ENCODE results near the gene KCNQ2. TPM values are rescaled to one million over a fixed set of nuclear protein-coding genes. Genes with fewer than 3 reads are reported as not detected.

KCNQ2 gene
- total RNA-seq, 2 donors from 2014 or later = not detected

DNA sequence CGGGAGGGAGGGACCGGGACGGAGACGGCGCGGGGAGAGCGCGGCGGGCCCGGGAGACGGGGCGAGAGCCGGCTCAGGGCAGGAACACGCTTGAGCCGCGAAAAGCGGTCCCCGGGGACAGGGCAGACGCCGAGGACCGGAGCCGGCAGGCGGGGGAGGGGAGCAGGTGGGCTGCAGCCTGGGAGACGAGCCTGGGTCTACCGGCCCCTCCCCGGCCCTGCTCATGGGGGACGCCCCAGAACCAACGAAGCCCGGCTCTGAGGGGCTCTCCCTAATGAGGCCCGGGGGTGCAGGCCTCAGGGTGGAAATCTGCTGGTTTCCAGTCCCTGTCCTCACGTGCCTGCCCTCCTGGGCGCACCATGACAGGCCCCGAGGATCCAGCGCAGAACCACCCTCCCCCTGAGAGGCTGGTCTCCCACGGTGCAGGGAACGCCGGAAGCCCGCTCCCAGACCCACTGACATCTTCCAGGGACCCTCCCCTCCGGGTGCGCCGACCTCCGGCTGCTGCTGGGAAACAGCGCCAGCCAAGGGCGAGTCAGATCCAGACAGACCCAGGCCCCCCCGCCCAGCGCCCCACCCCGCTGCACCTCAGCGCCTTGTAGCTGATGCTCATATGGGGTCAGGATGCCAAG is 27.0 kb upstream of the KCNQ2 start:
- Histone ChIP-seq H3K4me3 (peak overlapping the region; percentile 56 to 60), H3K4me1 (peaks cover 0 to 63% of the 10 kb centered on the region in 2 donors), H3K27me3 (peaks cover 0 to 13% of the 10 kb centered on the region in 2 donors), H3K9me3 (peaks cover 0 to 2% of the 10 kb centered on the region in 2 donors), H3K36me3 (peaks cover 14% of the 10 kb centered on the region), H3K27ac (peak overlapping the region; percentile 92 to 97)
- no peak for TF ChIP-seq CTCF (IDR thresholded peaks at IDR 0.05)
- DNase-seq (ENCODE audit: low spot score) = no peak

DNA sequence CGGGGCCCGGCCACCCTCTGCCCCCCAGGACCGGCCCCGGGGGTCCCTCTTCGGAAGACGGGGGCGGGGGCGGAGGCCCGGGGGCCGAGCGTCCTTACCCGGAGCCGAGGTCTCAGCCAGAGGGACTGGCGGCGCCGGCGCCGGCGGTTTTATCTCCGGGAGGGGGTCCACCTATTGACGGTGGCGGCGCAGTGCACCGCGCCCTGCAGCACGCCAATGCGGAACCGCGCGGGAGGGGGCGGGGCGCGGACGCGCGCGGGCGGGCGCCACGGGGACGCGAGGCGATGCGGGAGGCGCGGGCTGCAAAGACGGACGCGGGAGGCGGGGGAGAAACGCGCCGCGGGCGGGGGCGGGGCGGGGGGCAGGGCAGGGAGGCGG is 26.5 kb upstream of the KCNQ2 start, which contains the start of gene EEF1A2:
TSS of gene EEF1A2 (minus strand) at position 124 of the 378 bp plus-strand sequence. CDS start 1,320 bp downstream, outside the sequence.
- H3K27ac ChIP-seq = peak within 1 kb of the TSS; percentile 92 to 97
- peak; percentile 12 to 28 for TF ChIP-seq CTCF (IDR thresholded peaks at IDR 0.05)

DNA sequence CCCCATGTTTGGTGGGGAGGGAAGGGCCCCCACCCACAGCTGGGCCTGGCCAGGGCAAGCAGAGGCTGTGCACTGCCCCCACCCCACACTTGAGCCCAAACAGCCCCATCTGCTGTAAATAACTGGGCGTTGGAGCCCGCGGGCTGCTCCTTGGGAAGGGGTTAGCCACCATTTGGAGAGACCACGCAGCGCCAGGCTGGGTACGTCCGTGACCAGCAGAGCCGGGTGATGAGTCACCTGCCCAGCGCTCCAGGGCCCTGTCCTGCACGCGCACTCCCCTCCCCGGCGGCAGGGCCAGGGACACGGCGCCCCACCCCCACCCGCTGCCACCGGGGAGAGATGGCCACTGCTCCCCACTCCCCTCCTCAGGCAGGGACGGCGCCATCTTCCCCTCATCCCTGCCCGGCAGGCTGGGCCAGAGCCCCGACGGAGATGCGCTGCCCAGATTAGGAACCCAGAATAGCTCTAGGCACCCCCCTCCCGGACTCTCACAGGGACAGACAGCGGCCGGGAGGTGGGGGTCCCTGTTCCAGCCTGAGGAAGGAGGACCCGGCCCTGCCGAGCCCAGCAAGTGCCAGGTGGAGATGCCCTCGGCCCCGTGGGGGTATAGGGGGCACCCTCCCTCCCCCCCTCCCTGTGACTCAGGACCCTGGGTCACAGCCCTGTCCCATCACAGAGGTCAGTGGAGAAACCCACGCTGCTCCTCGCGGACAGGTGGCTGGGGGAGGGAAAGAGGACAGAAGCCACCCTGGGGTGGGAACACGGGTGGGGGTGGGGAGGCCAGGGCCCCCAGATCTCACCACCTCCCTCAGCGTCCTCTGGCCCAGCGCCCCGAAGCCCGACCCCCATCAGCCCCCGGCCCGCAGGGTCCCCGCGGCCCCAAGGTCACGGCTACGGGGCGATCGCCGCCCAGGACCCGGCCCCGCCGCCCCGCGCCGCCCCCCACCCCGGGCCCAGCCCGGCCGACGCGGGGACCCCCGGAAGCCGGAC is 25.8 kb upstream of the KCNQ2 start:
- H3K27me3 ChIP-seq = peaks cover 0 to 13% of the 10 kb centered on the region in 2 donors
- peaks cover 0 to 63% of the 10 kb centered on the region in 2 donors for H3K4me1 ChIP-seq
- H3K27ac ChIP-seq = peak overlapping the region; percentile 92 to 97
- peak overlapping the region; percentile 56 to 60 for H3K4me3 ChIP-seq
- H3K9me3 ChIP-seq = no peaks in the 10 kb centered on the region
- DNase-seq (ENCODE audit: low spot score) = no peak
- H3K36me3 ChIP-seq = peaks cover 26% of the 10 kb centered on the region
- no peak for TF ChIP-seq CTCF (IDR thresholded peaks at IDR 0.05)

More for the DNA sequence above, 26.5 kb upstream of the KCNQ2 start, which contains the start of gene EEF1A2:
- no peak for DNase-seq (ENCODE audit: low spot score)
- Histone ChIP-seq H3K27me3 (peaks cover 0 to 13% of the 10 kb centered on the region in 2 donors), H3K9me3 (no peaks in the 10 kb centered on the region), H3K4me1 (peaks cover 0 to 63% of the 10 kb centered on the region in 2 donors), H3K36me3 (peaks cover 19% of the 10 kb centered on the region), H3K4me3 (peak within 1 kb of the TSS; percentile 56 to 60)

GRCh38 chr20:63497138-63497945 is 24.9 kb upstream of the KCNQ2 start:
- Histone ChIP-seq H3K4me1 (peaks cover 0 to 59% of the 10 kb centered on the region in 2 donors), H3K27ac (peak overlapping the region; percentile 92 to 97), H3K27me3 (peaks cover 0 to 13% of the 10 kb centered on the region in 2 donors), H3K36me3 (peaks cover 30% of the 10 kb centered on the region), H3K9me3 (no peaks in the 10 kb centered on the region), H3K4me3 (peak overlapping the region; percentile 56 to 60)
- no peak for DNase-seq (ENCODE audit: low spot score)
- TF ChIP-seq CTCF (IDR thresholded peaks at IDR 0.05) = no peak

DNA sequence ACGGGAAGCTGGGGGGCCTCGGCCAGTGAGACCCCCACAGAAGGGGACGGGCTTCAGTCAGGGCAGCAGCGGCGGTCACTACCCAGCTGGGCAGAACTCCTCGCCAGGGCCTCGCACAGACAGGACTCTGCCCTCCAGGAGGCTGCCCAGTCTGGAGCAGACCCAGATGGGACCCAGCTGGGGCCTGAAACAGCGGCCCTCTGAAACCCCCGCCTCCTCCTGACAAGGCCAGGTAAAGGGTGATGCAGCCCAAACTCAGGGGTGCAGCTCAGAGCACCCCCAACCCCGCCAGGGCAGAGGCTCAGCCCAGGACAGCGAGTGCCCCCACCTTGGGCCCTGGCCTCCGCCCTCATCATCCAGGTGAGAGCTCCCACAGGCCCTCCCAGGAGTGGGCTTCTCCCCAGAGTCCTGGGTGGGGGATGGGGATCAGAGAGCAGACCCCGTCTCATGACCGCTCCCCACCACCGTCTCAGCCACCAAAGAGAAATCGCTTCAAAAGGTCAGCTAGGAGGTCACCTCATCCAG is 24.2 kb upstream of the KCNQ2 start:
- peaks cover 0 to 54% of the 10 kb centered on the region in 2 donors for H3K4me1 ChIP-seq
- H3K9me3 ChIP-seq = no peaks in the 10 kb centered on the region
- H3K36me3 ChIP-seq = peaks cover 33% of the 10 kb centered on the region
- peak overlapping the region; percentile 56 to 60 for H3K4me3 ChIP-seq
- peaks cover 0 to 13% of the 10 kb centered on the region in 2 donors for H3K27me3 ChIP-seq
- H3K27ac ChIP-seq = peak overlapping the region; percentile 92 to 97
- DNase-seq (ENCODE audit: low spot score) = no peak
- TF ChIP-seq CTCF (IDR thresholded peaks at IDR 0.05) = no peak

Measured in right atrium auricular region (tissue), 2 donors.